Right renal cortex interstitium (tissue), 3 donors: ENCODE measurements around the gene RIPPLY3. TPM values are rescaled to one million over a fixed set of nuclear protein-coding genes. Genes with fewer than 3 reads are reported as not detected.
"Not testable (repeated sequence)": the region's sequence is repeated elsewhere in the genome, so short reads cannot be mapped to it uniquely, and the experiment has no call there.

Source experiments
- DNase-seq, 3 donors: peaks; one replicate each; pipeline ENCODE4 v3.0.0-alpha.2; 2013; ENCODE audit warnings: low read depth in 3 of 3, low spot score in 2 of 3
- polyA plus RNA-seq, 3 donors: library from polyadenylated mRNA; unstranded; fragments of 120-200 nt; gene quantifications; one replicate each; pipeline ENCODE4 v1.2.1, GENCODE V29; 2013; ENCODE audit not compliant: insufficient read length in 3 of 3

Gene RIPPLY3
- polyA plus RNA-seq, 3 donors, result 1.6 to 2.3 (median 1.9) TPM

DNA sequence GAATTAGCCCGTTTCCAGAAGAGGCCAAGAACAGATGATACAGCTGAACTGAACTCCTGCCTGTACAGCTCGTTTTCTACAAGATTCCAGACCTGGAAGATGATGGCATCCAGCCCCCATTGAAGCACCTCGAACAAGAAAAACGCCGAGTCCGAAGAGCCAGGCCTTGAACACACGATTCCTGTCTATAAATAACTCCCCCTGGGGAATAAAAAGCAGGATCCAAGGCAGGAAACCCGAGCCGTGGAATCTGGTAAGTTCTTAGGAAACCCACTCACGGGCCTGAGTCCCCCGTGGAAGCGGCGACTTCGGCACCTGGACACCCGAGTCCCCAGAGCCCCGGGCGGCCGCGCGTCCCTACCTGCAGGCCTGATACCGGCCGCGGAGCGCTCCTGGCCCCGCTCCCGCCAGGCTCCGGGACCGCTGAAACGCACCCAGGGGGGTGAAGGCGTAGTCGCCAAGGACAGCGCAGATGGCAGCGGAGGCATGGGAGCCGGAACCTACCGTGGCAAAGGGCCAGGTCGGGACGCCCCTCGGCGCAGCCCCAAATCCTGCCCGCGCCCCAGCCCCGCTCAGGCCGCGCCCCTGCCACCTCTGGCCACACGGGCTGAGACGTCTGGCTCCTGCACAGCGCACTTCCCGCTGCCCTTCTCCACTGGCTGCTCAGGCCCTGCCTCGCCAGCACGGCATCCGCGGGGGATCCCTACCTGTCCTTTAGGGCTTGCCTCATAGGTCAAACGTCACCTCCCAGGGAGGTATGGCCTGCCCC is 26.0 kb upstream of the RIPPLY3 start:
- DNase-seq, result no peak

- DNase-seq, result no peak
These were observed 25.5 kb upstream of the RIPPLY3 start for GRCh38 chr21:36981049-36981391.

GRCh38 chr21:36981977-36982700 is 24.4 kb upstream of the RIPPLY3 start:
- DNase-seq, result no peak

GRCh38 chr21:36985751-36986594 is 20.5 kb upstream of the RIPPLY3 start:
- no peak for DNase-seq

GRCh38 chr21:36987845-36988244 is 18.7 kb upstream of the RIPPLY3 start:
- no peak for DNase-seq

DNA sequence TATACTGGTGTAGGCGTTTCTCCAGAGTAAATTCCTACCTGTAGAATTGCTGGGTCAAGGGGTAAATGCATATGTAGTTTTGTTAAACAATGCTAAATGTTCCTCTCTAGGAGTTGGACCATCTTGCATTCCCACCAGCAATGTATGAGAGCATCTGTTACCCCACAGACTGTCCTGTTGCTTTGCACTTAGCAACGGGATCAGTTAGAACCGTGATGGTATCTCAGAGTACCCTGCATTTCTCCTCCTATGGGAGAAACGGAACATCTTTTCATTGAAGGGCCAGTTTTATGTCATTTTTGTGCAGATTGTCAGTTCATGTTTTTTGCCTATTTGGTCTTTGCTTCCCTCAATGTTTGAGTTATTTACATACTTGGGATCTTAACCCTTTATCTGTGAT is 18.0 kb upstream of the RIPPLY3 start:
- DNase-seq, result no peak

DNA sequence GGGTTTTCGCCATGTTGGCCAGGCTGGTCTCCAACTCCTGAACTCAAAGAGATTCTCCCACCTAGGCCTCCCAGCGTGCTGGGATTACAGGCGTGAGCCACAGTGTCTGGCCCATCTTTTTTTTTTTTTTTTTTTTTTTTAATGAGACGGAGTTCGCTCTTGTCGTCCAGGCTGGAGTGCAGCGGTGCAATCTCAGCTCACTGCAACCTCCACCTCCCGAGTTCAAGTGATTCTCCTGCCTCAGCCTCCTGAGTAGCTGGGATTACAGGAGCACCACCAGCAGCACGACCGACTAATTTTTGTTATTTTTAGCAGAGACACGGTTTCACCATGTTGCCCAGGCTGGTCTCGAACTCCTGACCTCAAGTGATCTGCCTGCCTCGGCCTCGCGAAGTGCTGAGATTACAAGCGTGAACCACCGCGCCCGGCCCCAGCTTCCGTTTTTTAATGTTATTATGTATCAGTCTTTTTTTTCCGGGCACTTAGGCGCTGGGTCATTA is 17.3 kb upstream of the RIPPLY3 start:
- not testable (repeated sequence) for DNase-seq

DNA sequence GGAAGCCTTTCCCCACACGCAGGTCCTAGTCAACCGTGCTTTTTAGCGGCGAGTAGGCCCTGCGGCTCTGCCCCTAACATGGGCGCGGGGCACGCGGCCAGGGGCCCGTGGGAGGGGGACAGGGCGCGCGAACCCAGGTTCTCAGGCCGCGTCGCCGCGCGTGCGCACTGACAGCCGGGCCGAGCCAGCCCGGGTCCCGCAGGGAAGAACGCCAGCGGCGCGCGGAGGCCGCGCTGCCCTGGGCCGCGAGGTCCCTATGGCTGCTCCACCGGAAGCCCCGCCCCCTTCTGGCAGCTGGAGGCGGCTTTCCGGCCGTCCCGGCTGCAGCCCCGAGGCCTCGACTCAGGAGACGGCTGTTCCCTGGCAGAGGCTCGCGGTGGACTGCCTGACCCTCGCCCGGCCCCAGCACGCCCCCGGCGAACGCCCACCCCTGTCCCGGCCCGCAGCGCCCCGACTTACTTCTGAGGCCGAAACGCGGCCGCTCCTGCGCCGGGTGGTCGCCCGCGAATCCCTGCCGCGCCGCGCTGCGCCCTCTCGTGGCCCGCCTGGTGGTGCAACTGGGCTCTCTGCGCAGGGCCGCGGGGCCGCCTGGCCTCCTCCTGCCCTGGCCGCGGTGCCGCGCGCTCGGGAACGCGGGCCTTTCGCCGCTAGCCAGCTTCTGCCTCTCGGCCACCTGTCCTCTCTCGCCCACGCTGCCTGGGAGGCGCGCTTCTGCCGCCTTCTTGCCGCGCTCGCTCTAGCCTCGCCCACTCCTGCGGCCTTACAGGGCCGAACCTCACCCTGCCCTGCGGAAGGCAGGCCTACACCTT is 16.6 kb upstream of the RIPPLY3 start:
- DNase-seq, result peak; percentile 74 to 88 (median 82)

DNA sequence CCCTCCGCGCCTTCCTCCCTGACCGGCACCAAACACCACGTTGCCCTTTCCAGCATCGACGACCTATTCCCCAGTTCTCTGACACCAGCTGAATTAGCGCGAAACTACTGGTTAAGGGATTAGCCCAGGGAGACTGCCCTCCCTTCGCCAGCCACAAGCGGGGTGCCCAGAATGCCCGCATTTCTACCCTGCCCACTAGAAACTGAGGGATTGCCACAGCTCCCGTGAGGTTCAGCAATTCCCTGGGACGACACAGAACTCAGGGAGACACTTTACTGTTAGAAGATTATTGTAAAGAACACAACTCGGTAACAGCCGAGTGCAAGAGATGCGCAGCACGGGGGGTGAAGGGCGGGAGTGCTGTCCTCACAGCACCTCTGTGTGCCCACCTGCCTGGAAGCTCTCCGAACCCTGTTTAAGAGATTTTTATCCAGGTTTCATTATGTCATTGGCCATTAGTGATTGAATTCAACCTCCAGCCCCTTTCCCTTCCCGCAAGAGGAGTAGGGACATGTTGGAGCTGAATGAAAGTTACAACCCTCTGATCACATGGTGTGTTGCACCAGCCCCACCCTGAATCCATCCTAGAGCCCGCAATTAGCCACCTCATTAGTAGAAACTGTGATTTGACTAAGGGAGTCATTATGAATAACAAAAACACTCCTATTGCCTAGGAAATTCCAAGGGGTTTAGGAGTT is 15.8 kb upstream of the RIPPLY3 start:
- DNase-seq, result no peak

DNA sequence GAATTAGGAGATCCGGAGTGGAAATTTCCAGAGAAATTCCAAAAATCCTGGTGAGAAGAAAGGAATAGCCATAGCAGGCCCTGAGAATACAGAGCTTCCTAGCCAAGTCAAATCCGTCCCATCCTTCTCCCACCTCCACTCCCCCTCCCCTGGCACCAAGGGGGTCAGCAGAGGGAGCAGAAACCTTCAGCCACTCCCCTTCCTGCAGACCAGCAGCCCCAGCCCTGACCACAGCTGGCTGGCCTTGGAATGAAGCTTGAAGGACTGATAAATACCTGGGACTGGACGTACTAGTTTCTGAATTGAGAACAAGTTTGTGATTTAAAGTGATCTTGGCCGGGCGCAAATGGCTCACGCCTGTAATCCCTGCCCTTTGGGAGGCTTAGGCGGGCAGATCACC is 13.8 kb upstream of the RIPPLY3 start:
- DNase-seq, result no peak

- no peak for DNase-seq
These were observed 11.9 kb upstream of the RIPPLY3 start for GRCh38 chr21:36994501-36995158.

DNA sequence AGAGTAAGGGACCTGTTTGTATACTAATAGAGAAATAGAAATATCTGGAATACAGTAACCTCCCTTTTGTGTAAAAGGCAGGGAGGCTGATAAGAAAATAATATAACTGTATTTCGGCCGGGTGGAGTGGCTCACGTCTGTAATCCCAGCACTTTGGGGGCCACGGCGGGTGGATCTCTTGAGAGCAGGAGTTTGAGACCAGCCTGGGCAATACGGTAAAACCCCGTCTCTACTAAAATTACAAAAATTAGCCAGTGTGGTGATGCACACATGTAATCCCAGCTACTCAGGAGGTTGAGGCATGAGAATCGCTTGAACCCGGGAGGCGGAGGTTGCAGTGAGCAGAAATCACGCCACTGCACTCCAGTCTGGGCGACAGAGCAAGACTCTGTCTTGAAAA is 11.2 kb upstream of the RIPPLY3 start:
- not testable (repeated sequence) for DNase-seq

DNA sequence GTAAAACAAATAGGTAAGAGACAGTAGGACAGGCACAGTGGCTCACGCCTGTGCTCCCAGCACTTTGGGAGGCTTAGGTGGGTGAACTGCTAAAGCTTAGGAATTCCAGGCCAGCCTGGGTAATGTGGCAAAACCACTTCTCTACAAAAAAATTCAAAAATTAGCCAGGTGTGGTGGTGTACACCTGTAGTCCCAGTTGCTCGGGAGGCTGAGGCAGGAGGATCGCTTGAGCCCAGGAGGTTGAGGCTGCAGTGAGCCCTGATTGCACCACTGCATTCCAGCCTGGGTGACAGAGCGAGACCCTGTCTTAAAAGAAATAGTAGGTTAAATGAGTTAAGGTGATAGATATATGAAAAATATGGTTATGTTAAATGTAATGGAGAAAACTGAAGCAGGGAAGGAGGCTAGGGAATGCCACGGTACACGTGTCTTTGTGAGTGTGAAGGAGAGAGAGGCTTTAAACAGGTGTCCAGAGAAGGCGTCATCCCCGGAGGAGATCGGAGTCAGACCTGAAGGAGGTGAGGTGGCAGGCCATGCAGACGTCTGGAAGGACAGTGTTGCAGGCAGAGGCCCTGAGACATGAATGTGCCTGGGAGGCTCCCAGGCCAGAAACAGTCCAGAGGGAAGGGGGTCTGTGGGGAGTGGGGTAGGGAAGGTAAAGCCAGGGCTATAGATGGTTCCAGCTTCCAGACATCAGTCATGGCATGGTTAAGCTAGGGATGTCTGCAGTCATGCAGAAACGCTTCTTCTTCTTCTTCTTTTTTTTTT is 7.2 kb upstream of the RIPPLY3 start:
- DNase-seq, result no peak

GRCh38 chr21:37000381-37000780 is 6.1 kb upstream of the RIPPLY3 start:
- no peak for DNase-seq

DNA sequence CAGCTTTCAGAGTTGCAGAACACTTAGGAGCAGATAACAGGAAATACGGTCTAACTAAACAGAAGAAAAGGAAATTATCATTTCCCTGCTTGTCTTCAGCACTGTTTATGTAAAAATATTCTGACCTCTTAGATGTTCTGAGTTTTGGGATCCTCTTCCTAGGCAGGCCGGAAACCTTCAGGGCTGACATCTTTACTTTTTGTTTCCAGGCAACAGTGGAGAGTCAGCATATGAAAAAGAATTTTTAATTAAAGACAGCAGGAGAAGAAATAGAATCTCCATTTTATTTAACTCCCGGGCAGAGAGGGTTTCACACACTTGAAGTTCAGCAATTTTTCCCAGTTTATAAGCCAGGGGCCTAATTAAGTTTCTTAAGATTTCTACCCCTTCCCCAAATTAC is 5.1 kb upstream of the RIPPLY3 start:
- no peak for DNase-seq

- DNase-seq, result not testable (repeated sequence)
These were observed 3.7 kb upstream of the RIPPLY3 start for GRCh38 chr21:37002851-37003250.

DNA sequence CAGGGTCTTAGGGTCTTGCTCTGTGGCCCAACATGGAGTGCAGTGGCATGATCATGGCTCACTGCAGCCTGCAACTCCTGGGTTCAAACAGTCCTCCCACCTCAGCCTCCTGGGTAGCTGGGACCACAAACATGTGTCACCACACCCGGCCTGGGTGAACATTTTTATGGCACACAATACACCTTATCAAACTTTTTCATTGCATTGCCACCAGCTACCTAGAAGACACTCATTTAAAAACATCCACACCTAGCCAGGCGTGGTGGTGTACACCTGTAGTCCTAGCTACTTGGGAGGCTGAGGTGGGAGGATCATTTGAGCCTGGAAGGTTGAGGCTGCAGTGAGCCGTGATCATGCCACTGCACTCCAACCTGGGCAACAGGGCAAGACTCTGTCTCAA is 2.6 kb upstream of the RIPPLY3 start:
- DNase-seq, result not testable (repeated sequence)
